Spleen (tissue), 7 donors: ENCODE data around the gene PIAS4.
"Not testable (repeated sequence)": the region's sequence is repeated elsewhere in the genome, so short reads cannot be mapped to it uniquely, and the experiment has no call there.

Source experiments
- CTCF ChIP-seq, 11 experiments: fragments of 200-600 bp in 7 of 11; fragments of 450-650 bp in 4 of 11; sonication (generic) in 4 of 11; IDR thresholded peaks in 8 of 11; conservative IDR thresholded peaks in 3 of 11; 1 replicate in 7 of 11; 2 replicates in 4 of 11; pipeline versions ENCODE4 v1.4.0 to v1.8.0; 2016 to 2021; ENCODE audit warnings: antibody characterized with exemption in 11 of 11, inconsistent platforms in 4 of 11, mild to moderate bottlenecking in 1 of 11
- POLR2AphosphoS5 ChIP-seq, 3 donors: sonication (generic); formaldehyde crosslinking; IDR thresholded peaks; one replicate each; pipeline ENCODE4 v1.5.1; 2017; ENCODE audit warnings: antibody characterized with exemption in 3 of 3
- donor health status: DM: no; HTN: no; CAD: no; lungs with moderate emphysema.
- donor health status: DM: no; HTN: no; CAD: no.
- donor health status: DM: no; HTN: no; CAD: no.

- not testable (repeated sequence) for TF ChIP-seq POLR2AphosphoS5 (IDR thresholded peaks at IDR 0.05); CTCF (IDR thresholded peaks at IDR 0.05 in 8 of 11, conservative IDR thresholded peaks at IDR 0.05 in 3 of 11)
Measured at GRCh38 chr19:4000798-4001197, 6.7 kb upstream of the PIAS4 start.
